Activated CD4-positive, alpha-beta T cell treated with anti-CD3 and anti-CD28 coated beads, Interleukin-2, amount 50 U/mL, for 16 hours (primary cell): ENCODE measurements around the gene SNX8.
A peak's percentile ranks its signal among the peaks of the same experiment; 100 is the strongest.

Source experiments
- DNase-seq: peaks from one replicate; pipeline ENCODE4 v3.0.0-alpha.2; 2020

The SNX8 gene

GRCh38 chr7:2242541-2243429, 71.5 kb downstream of the SNX8 start:
- DNase-seq: peak; percentile 39

GRCh38 chr7:2241580-2242540, 72.4 kb downstream of the SNX8 start, which contains the start of the genes MRM2 and NUDT1:
TSS of gene MRM2 (minus strand) at chr7:2242205. CDS start at chr7:2242169, 36 bp downstream.
TSS of gene NUDT1 (plus strand) at chr7:2242226. CDS start at chr7:2244575, 2,349 bp downstream.
- DNase-seq: peak; percentile 84

DNA sequence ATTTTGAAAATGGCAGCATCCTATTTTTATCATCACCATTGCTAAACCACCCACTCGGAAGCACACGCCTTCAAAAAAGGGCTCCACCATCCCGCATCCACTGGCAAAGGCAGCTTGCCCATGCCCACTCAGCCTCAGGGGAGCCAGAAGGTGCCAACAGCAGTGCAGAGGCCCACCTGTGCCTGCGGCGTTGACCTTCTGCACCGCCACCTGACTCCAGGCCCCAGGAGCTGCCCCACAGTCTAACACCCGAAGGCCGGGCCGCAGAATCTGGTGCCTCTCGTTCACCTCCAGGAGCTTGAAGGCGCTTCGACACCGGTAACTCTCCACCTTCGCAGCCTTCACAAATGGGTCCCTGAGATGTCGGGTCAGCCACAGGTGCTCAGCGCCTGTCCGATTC, 75.0 kb downstream of the SNX8 start:
- DNase-seq: no peak

GRCh38 chr7:2237109-2237602, 77.1 kb downstream of the SNX8 start:
- no peak for DNase-seq

- DNase-seq: no peak
Measured at GRCh38 chr7:2233926-2234325, 80.3 kb downstream of the SNX8 start.

DNA sequence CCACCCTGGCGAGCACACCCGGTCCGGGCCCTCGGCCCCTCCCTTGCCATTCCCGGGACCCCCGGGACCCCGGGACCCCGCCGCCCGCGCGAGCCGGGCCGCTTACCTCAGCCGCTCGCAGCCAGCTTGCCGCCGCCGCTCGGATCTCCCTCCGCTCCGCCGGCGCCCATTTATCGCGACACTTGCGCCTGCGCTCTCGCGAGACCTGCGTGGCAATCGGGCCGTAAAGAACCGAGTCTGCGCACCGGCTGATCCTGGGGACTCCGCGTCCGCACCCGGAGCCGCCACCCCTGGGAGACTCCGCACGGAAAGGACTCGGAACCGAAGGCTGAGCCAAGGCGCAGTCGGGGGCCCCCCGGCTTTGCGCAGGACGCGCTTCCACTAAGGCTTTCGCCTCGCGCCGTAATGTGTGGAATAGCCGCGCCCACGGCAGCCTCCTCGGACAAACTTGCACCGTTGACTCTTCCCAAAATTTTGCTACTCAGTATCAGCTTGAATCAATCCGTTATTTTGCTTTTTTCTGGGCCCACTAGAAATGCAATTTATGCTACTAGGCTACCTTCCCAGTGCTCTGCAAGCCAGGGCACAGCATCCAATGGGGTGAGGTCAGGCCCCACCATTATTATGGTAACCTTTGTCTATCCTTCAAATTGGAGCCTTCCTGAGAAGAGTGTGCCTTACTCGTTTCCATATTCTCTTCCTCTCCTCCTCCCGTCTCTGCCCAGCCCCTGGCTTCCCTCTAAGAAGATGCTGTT, 81.3 kb downstream of the SNX8 start, which contains the start of gene MAD1L1:
MAD1L1 (minus strand) TSS at position 180 of the 755 bp plus-strand sequence. CDS start 2,812 bp downstream, outside the sequence.
- DNase-seq: peak; percentile 90

- peak; percentile 24 for DNase-seq
Measured at GRCh38 chr7:2231992-2232765, 82.1 kb downstream of the SNX8 start.

- no peak for DNase-seq
Measured at GRCh38 chr7:2230882-2231281, 83.4 kb downstream of the SNX8 start.

GRCh38 chr7:2230226-2230625, 84.0 kb downstream of the SNX8 start:
- DNase-seq: no peak

DNA sequence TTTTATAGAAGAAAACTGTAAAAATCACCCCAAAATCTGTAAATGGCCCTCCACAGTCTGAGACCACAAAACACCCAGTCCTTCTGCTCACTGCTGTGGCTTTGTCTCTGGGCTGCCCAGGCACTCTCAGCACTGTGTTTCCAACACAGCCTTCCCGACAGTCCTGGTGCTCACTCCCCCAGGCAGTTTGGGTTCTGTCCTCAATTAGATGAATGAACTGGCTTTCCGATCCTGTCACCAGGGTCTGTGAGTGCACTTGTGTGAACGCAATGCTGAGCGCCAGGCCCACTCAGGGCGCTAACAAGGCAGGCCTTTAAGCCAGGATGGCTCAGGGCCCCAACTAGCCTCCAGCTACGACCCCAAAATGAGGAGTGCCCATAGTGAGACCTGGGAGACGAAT, 84.8 kb downstream of the SNX8 start:
- DNase-seq: no peak

GRCh38 chr7:2228921-2229320, 85.3 kb downstream of the SNX8 start:
- no peak for DNase-seq

DNA sequence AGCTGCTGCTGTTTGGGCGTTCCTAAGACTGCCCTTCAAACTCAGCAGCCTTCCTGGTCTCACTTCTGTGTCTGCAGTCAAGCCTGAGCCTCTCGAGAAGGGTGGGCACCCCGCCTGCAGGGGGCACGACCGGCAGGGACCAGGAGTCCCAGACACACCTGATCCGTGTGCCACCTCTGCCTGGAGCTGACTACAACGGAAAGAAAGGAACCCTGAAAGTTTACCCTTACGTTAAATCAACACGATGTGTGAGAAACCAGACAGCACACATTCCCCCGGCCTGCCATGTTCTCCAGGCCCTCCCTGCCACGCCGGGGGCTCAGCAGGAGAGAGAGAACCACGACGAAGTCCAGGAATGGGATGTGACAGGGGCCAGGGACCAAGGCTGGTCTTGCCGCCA, 86.5 kb downstream of the SNX8 start:
- no peak for DNase-seq

DNA sequence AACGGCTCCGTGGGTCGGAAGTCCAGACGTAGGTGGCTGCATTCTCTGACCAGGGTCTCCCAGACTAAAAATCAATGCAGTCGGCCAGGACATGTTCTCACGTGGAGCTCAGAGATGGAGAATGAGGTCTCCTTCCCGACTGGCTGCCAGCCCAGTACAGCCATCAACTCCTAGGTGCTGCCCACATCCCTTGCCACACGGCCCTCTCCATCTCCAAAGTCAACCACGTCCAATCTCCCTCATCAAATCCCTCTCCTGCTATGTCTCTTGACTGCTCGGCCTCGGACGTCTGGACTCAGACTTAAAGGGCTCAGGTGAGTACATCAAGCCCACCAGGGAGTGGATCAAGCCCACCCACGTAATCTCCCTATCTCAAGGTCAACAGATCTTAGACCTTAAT, 88.4 kb downstream of the SNX8 start:
- no peak for DNase-seq

GRCh38 chr7:2225336-2225735, 88.9 kb downstream of the SNX8 start:
- DNase-seq: no peak

DNA sequence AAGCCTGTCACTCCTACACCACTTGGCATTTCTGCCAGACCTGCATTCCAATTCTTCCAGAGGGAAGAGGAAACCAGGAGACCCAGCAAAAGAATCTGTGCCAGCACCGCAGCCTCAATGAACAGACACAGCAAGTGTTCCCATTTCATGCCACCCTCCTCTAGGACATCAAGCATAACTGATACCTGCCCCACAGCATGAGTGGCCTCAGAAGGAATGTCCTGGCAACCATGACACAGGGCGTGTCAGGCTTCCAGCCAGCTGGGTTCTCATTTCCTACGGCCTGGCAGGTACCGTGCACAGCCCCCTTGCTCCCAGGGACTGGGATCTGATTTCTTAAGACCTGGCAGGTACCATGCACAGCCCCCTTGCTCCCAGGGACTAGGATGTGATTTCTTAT, 89.3 kb downstream of the SNX8 start:
- no peak for DNase-seq

GRCh38 chr7:2224491-2224928, 89.7 kb downstream of the SNX8 start:
- no peak for DNase-seq

- no peak for DNase-seq
Measured at GRCh38 chr7:2223321-2223720, 90.9 kb downstream of the SNX8 start.

- no peak for DNase-seq
Measured at GRCh38 chr7:2222516-2222915, 91.7 kb downstream of the SNX8 start.

DNA sequence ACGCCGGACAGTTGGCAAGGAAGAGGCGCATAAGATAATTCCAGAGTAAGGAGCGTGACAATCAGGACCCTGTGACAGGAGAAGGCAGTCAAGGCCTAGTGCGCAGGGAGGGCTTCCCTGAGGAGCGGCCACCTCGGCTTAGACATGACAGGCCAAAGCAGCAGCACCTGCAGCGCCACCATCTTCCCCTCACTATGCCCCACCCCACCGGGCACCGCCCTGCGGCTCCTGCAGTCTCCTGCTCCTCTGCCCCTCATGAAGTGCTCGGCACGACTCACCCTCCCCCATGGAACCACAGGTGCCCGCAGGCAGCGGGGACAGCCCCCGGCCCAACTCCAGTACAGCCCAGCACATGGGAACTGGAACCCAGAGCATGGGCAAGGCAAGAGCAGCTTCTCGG, 93.3 kb downstream of the SNX8 start:
- DNase-seq: no peak

DNA sequence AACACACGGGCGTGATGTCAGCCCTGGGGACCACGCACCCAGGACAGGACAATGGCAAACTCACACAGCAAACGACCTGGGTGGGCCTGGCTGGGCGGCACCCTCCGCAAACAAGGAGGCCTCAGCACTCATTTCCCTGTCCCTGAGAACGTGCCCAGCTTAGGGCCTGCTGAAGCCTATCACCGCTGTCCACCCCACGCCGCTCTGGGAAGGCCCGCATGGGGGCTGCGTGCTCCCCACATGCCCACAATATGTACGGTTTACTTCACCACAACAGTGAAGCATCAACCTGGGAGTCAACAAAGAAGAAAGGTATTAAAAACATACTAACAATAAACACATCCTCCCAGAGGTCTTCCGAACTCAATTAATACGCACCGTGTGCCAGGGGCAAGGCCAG, 93.7 kb downstream of the SNX8 start:
- no peak for DNase-seq

- no peak for DNase-seq
Measured at GRCh38 chr7:2220030-2220429, 94.2 kb downstream of the SNX8 start.

DNA sequence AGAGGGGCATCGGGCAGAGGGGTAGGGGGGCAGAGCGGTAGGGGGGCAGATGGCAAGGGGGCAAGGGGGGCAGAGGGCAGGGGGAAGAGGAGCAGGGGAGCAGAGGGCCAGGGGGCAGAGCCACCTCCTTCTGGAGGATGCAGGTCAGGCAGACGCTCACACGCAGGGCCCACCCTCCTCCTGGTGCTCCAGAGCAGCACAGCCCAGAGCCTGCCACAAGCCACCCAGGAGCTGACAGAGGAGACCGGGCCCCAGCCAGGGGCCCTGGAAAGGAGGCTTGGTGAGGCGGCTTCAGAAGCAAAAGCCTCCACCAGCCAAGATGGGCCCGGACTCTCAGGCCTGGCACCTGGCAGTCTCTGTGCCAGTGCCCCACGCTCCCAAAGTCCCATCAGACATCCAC, 94.6 kb downstream of the SNX8 start:
- DNase-seq: no peak
